Heart right ventricle (tissue), 16 donors: ENCODE data around the gene C14orf93. TPM values are rescaled to one million over a fixed set of nuclear protein-coding genes. Genes with fewer than 3 reads are reported as not detected.

Experiments
- ATAC-seq, 8 donors: fragments of 200-7000 bp; cut with Tn5 transposase; one replicate each; pipeline ENCODE4 v1.9.1; 2020; ENCODE audit warnings: mild to moderate bottlenecking in 8 of 8, moderate library complexity in 8 of 8, moderate number of reproducible peaks in 1 of 8
- DNase-seq, 2 donors: peaks; one replicate each; pipeline ENCODE4 v3.0.0-alpha.2; 2020
- H3K27ac ChIP-seq, 10 donors: fragments of 200-600 bp; sonication (generic) in 2 of 10; one replicate each; pipeline versions ENCODE4 v1.5.0 to v1.8.0; 2020 to 2022; ENCODE audit warnings: mild to moderate bottlenecking in 3 of 10
- H3K27me3 ChIP-seq, 7 donors: fragments of 200-600 bp; one replicate each; pipeline ENCODE4 v1.8.0; 2021 to 2022; ENCODE audit warnings: mild to moderate bottlenecking in 2 of 7
- H3K36me3 ChIP-seq, 9 donors: fragments of 200-600 bp; sonication (generic) in 1 of 9; one replicate each; pipeline versions ENCODE4 v1.5.0 to v1.8.0; 2020 to 2022; ENCODE audit warnings: mild to moderate bottlenecking in 2 of 9
- H3K4me1 ChIP-seq, 9 donors: fragments of 200-600 bp; sonication (generic) in 1 of 9; one replicate each; pipeline versions ENCODE4 v1.5.0 to v1.8.0; 2020 to 2022; ENCODE audit warnings: mild to moderate bottlenecking in 4 of 9
- H3K4me3 ChIP-seq, 10 donors: fragments of 200-600 bp; sonication (generic) in 2 of 10; one replicate each; pipeline versions ENCODE4 v1.5.0 to v1.8.0; 2020 to 2022; ENCODE audit warnings: mild to moderate bottlenecking in 7 of 10, moderate library complexity in 2 of 10
- H3K9me3 ChIP-seq, 11 donors: fragments of 200-600 bp in 10 of 11; sonication (generic) in 2 of 11; one replicate each; pipeline versions ENCODE4 v1.5.0 to v1.8.0; 2013 to 2022; ENCODE audit warnings: mild to moderate bottlenecking in 2 of 11, control low read depth in 1 of 11, moderate library complexity in 1 of 11
- WGBS, 2 donors: extraction: QIAGEN DNeasy Blood & Tissue Kit; methylation state at CpG; one replicate each; pipeline ENCODE4 v1.1.7; 2013; ENCODE audit warnings: inconsistent platforms in 1 of 2; 5-methylcytosine and 5-hydroxymethylcytosine counted together
- intact Hi-C, 10 donors: fragments of 100-400 bp; cut with DNase I; formaldehyde crosslinking; loops; one replicate each; pipeline versions ENCODE4 v1.11.1 to v1.14.2; 2022
- polyA plus RNA-seq, 2 donors: library from polyadenylated mRNA; stranded (reverse); fragments of 200-250 nt; gene quantifications; one replicate each; pipeline ENCODE4 v1.2.3, GENCODE V29; 2013
- total RNA-seq, 10 donors: library from RNA; stranded (reverse); fragmentation: NEBNext Ultra II Directional in 3 of 10; extraction: Animal tissue kit (Norgen Biotek cat#: 25700) in 3 of 10; gene quantifications; one replicate each; pipeline versions ENCODE4 v1.2.1 to v1.2.4, GENCODE V29; 2021 to 2023
- TF ChIP-seq, protein P1 (sequence below), 9 donors: fragments of 200-600 bp; sonication (generic) in 2 of 9; IDR thresholded peaks; one replicate each; pipeline versions ENCODE4 v1.5.0 to v1.8.0; 2021 to 2022; ENCODE audit warnings: antibody characterized with exemption in 9 of 9, mild to moderate bottlenecking in 5 of 9, moderate library complexity in 1 of 9
- donor health status: Arrhythmogenic right ventricular cardiomyopathy.
- donor health status: ischemic (EF 13 %, LVEDD 7.1; RV severe dilation, severe dysfunction).
- donor health status: healthy with polysubstance abuse.
- donor health status: DM: no; HTN: yes; CAD: no.
- donor health status: DM: no; HTN: no; CAD: no.
- donor health status: ischemic (EF 25% LVEDD 6.9; RV normal size, moderate dysfunction).
- donor health status: ischemic (EF 25% LVEDD 5.7; RV mildly dilated, moderate dysfunction).
- donor health status: healthy.
- donor health status: DM: yes; HTN: yes; CAD: no.
- donor health status: Ischemic cardiomyopathy.
- donor health status: ischemic (EF 35%, LVEDD 5.7; RV mildly dilated, moderate dysfunction).
- donor health status: nonischemic (EF 11% LVEDD 7.7; RV severe dilation, severe dysfunction).
- donor health status: DM: yes; HTN: yes; CAD: no.
- donor health status: PGD.
- donor health status: ischemic (EF 29% LVEDD 5.4; RV normal size, mild dysfunction).
- donor health status: nonischemic (EF 23%, LVEDD 6.1; RV moderate dilation, normal function).

The C14orf93 gene
- total and polyA plus RNA-seq, 12 donors = 3.2 to 6.7 (median 4.8) TPM

DNA sequence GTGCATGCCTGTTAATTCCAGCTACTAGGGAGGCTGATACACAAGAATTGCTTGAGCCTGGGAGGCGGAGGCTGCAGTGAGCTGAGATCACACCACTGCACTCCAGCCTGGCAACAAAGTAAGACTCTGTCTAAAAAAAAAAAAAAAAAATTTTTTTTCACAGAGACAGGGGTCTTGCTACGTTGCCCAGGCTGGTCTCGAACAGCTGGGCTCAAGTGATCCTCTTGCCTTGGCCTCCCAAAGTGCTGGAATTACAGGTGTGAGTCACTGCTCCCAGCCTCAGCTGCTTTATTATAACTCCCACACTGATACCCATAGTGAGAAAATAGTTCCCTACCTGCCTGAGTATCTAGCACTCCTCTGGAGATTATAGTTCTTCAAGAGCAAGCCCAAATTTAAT lies 64.3 kb downstream of the C14orf93 start:
- no peak for DNase-seq
- H3K4me3 ChIP-seq = no peak overlapping the region
- no peaks in the 10 kb centered on the region for H3K9me3 ChIP-seq
- H3K4me1 ChIP-seq = no peaks in the 10 kb centered on the region
- ATAC-seq = no peak
- no peak overlapping the region for H3K27ac ChIP-seq
- TF ChIP-seq, protein P1, sequence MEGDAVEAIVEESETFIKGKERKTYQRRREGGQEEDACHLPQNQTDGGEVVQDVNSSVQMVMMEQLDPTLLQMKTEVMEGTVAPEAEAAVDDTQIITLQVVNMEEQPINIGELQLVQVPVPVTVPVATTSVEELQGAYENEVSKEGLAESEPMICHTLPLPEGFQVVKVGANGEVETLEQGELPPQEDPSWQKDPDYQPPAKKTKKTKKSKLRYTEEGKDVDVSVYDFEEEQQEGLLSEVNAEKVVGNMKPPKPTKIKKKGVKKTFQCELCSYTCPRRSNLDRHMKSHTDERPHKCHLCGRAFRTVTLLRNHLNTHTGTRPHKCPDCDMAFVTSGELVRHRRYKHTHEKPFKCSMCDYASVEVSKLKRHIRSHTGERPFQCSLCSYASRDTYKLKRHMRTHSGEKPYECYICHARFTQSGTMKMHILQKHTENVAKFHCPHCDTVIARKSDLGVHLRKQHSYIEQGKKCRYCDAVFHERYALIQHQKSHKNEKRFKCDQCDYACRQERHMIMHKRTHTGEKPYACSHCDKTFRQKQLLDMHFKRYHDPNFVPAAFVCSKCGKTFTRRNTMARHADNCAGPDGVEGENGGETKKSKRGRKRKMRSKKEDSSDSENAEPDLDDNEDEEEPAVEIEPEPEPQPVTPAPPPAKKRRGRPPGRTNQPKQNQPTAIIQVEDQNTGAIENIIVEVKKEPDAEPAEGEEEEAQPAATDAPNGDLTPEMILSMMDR (IDR thresholded peaks at IDR 0.05) = no peak
- WGBS, 2 donors = 99 to 100% methylated on average over 3 of the region's 3 CpGs
- H3K36me3 ChIP-seq = peaks cover 0 to 90% (median 25%) of the 10 kb centered on the region in 9 donors
- intact Hi-C loops = no loop called here
- H3K27me3 ChIP-seq = no peaks in the 10 kb centered on the region

DNA sequence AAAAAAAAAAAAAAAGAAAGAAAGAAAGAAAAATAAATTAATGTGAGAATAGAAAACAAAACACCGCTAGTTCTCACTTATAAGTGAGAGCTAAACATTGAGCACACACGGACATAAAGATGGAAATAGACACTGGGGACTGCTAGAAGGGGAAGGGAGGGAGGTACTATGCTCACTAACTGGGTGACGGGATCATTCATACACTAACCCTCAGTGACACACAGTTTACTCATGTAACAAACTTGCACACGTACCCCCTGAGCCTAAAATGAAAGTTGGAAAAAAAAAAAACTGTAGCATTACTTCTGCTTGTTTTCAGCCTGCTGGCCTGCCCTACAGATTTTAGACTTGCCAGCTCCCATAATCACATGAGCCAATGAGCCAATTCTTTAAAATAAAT lies 70.3 kb downstream of the C14orf93 start:
- Histone ChIP-seq H3K36me3 (peaks cover 0 to 57% (median 0%) of the 10 kb centered on the region in 9 donors), H3K27ac (no peak overlapping the region), H3K4me1 (no peaks in the 10 kb centered on the region), H3K9me3 (no peaks in the 10 kb centered on the region), H3K27me3 (no peaks in the 10 kb centered on the region), H3K4me3 (no peak overlapping the region)
- intact Hi-C loops = loop anchor here in 2 of 10 donors (10.0 kb wide), 1 partner anchor 45 kb away; the partner anchor contains the start of gene AJUBA (in 2 of the 2)
- ATAC-seq (no peak), DNase-seq (no peak)
- TF ChIP-seq, protein P1 (IDR thresholded peaks at IDR 0.05) = no peak
- WGBS, 2 donors = 96% methylated on average over 4 of the region's 4 CpGs

Other genes with a start within 250 kb of the C14orf93 start
- gene OXA1L, start 243.5 kb downstream of the C14orf93 start, total RNA-seq = 100 to 1,000 TPM; 138 to 219 (median 189) TPM
- 100 to 1,000 TPM; 143 to 146 TPM for gene OXA1L, start 243.5 kb downstream of the C14orf93 start, polyA plus RNA-seq
- 10 to 100 TPM in 1 of 10 donors, 1 to 10 TPM in 9; 1.1 to 16.1 (median 2.8) TPM for gene SLC7A7, start 194.7 kb downstream of the C14orf93 start, total RNA-seq
- gene SLC7A7, start 194.7 kb downstream of the C14orf93 start, polyA plus RNA-seq = 1 to 10 TPM; 2.3 to 3.7 TPM
- 100 to 1,000 TPM in 7 of 10 donors, 10 to 100 TPM in 3; 90.1 to 117 (median 106) TPM for gene MRPL52, start 180.3 kb downstream of the C14orf93 start, total RNA-seq
- 100 to 1,000 TPM; 136 to 300 TPM for gene MRPL52, start 180.3 kb downstream of the C14orf93 start, polyA plus RNA-seq
- 10 to 100 TPM; 13.6 to 43.3 (median 20.2) TPM for gene MMP14, start 173.6 kb downstream of the C14orf93 start, total RNA-seq
- gene MMP14, start 173.6 kb downstream of the C14orf93 start, polyA plus RNA-seq = 10 to 100 TPM; 24.8 to 27.4 TPM
- 100 to 1,000 TPM in 1 of 10 donors, 10 to 100 TPM in 9; 39.3 to 101 (median 50.9) TPM for gene LRP10, start 138.4 kb downstream of the C14orf93 start, total RNA-seq
- 10 to 100 TPM; 10.3 to 38.4 TPM for gene LRP10, start 138.4 kb downstream of the C14orf93 start, polyA plus RNA-seq
- under 1 TPM in 4 of 10 donors, not detected in 6; 0.14 to 0.25 (median 0.18) TPM for gene REM2, start 126.9 kb downstream of the C14orf93 start, total RNA-seq
- gene REM2, start 126.9 kb downstream of the C14orf93 start, polyA plus RNA-seq = under 1 TPM; 0.07 to 0.22 TPM
- 10 to 100 TPM; 27.8 to 58.1 (median 36.1) TPM for gene RBM23, start 91.0 kb downstream of the C14orf93 start, total RNA-seq
- 10 to 100 TPM; 24.0 to 30.1 TPM for gene RBM23, start 91.0 kb downstream of the C14orf93 start, polyA plus RNA-seq
- 10 to 100 TPM; 41.5 to 52.6 (median 48.2) TPM for gene PRMT5, start 80.8 kb downstream of the C14orf93 start, total RNA-seq
- gene PRMT5, start 80.8 kb downstream of the C14orf93 start, polyA plus RNA-seq = 10 to 100 TPM in 1 of 2 donors, 1 to 10 TPM in 1; 7.8 to 75.1 TPM
- gene HAUS4, start 53.1 kb downstream of the C14orf93 start, total RNA-seq = 10 to 100 TPM; 13.2 to 30.9 (median 19.3) TPM
- gene HAUS4, start 53.1 kb downstream of the C14orf93 start, polyA plus RNA-seq = 10 to 100 TPM; 14.9 to 18.2 TPM
- 10 to 100 TPM in 6 of 10 donors, 1 to 10 TPM in 4; 5.6 to 25.9 (median 11.1) TPM for gene AJUBA, start 27.6 kb downstream of the C14orf93 start, total RNA-seq
- gene AJUBA, start 27.6 kb downstream of the C14orf93 start, polyA plus RNA-seq = 1 to 10 TPM; 5.3 to 6.0 TPM
- gene PSMB5, start 24.8 kb upstream of the C14orf93 start, total RNA-seq = 100 to 1,000 TPM; 111 to 141 (median 122) TPM
- gene PSMB5, start 24.8 kb upstream of the C14orf93 start, polyA plus RNA-seq = 100 to 1,000 TPM in 1 of 2 donors, 10 to 100 TPM in 1; 35.6 to 206 TPM
- not detected for gene PSMB11, start 32.1 kb upstream of the C14orf93 start, total RNA-seq
- not detected for gene PSMB11, start 32.1 kb upstream of the C14orf93 start, polyA plus RNA-seq
- gene CDH24, start 47.4 kb upstream of the C14orf93 start, total RNA-seq = 1 to 10 TPM in 7 of 10 donors, under 1 TPM in 3; 0.57 to 4.4 (median 1.3) TPM
- gene CDH24, start 47.4 kb upstream of the C14orf93 start, polyA plus RNA-seq = 1 to 10 TPM; 1.9 to 9.1 TPM
- 10 to 100 TPM; 60.2 to 79.7 (median 68.0) TPM for gene ACIN1, start 85.0 kb upstream of the C14orf93 start, total RNA-seq
- gene ACIN1, start 85.0 kb upstream of the C14orf93 start, polyA plus RNA-seq = 100 to 1,000 TPM in 1 of 2 donors, 10 to 100 TPM in 1; 35.7 to 119 TPM
- gene C14orf119, start 85.4 kb upstream of the C14orf93 start, total RNA-seq = 10 to 100 TPM; 22.3 to 35.9 (median 28.4) TPM
- gene C14orf119, start 85.4 kb upstream of the C14orf93 start, polyA plus RNA-seq = 10 to 100 TPM in 1 of 2 donors, 1 to 10 TPM in 1; 9.8 to 43.3 TPM
- not detected for gene CIROP, start 94.8 kb upstream of the C14orf93 start, total RNA-seq
- not detected for gene CIROP, start 94.8 kb upstream of the C14orf93 start, polyA plus RNA-seq
- gene CEBPE, start 109.1 kb upstream of the C14orf93 start, total RNA-seq = under 1 TPM in 1 of 10 donors, not detected in 9; 0.53 TPM
- under 1 TPM in 1 of 2 donors, not detected in 1; 0.07 TPM for gene CEBPE, start 109.1 kb upstream of the C14orf93 start, polyA plus RNA-seq
- 10 to 100 TPM in 4 of 10 donors, 1 to 10 TPM in 6; 5.9 to 14.8 (median 9.6) TPM for gene SLC7A8, start 173.5 kb upstream of the C14orf93 start, total RNA-seq
- 10 to 100 TPM in 1 of 2 donors, 1 to 10 TPM in 1; 7.8 to 14.9 TPM for gene SLC7A8, start 173.5 kb upstream of the C14orf93 start, polyA plus RNA-seq
- not detected for gene RNF212B, start 227.8 kb upstream of the C14orf93 start, total RNA-seq
- gene RNF212B, start 227.8 kb upstream of the C14orf93 start, polyA plus RNA-seq = not detected